ENCODE measurements around the gene LHPP.

DNA sequence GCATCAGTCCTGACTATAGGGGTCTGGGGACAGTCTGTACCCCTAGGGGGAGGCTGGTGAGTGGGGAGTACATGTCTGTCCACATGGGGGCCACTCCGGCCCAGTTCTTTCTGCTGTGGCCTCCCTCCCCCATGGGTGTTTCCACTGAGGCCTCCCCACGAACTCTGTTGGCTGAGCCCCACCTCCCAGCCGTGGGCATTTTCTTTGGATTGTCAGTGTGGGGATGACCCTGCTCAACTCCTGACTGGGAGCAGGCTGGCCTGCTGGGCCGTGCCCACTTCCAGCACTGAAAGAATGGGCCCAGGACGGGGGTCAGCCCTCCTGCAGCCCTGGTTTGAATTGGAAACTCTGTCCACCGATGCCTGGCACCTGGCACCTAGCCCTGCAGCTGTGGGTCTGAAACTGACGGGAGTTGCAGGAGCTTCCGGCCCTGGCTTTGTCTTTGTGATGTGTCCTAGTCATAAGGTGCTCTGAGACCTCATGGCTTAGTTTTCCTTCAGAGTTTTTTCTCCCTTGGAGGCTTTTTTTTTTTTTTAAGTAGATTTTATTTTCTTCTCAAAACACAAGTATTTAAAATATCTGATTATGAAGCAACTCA is 46.5 kb downstream of the LHPP start:
- no peak for TF ChIP-seq ZNF274 (IDR thresholded peaks at IDR 0.05; ENCODE audit: low read depth, low read length)
- no peak for TF ChIP-seq YY1 (IDR thresholded peaks at IDR 0.05; ENCODE audit: insufficient read depth, insufficient read length)
- TF ChIP-seq SUZ12 (IDR thresholded peaks at IDR 0.05; ENCODE audit: extremely low read depth, insufficient read depth, insufficient read length) = no peak
